GM21515 (cell line): ENCODE results near the gene NHS.

Experiments used
- ATAC-seq: cut with Tn5 transposase; IDR thresholded peaks from one replicate; pipeline ENCODE4 v1.9.1; 2021; ENCODE audit not compliant: unreplicated experiment

The NHS gene

DNA sequence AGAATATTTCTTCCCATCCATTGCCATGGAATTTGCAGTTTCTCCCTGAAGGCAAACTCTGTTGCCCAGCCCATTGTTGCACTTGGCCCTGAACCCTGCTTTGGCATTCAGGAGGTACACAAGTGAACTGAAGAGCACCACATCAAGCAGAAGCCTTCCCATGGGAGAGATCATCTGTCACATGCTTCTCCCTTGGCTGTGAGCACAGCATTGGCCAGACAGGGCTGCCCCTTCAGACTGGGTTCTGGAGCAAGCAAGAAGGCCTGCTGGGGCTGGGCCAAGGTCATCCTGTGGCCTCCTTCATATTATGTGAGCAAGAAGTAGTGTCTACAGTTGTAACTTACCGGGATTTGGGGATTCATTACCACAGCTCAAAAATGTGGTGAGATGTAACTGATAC, 385.0 kb downstream of the NHS start:
- no peak for ATAC-seq

DNA sequence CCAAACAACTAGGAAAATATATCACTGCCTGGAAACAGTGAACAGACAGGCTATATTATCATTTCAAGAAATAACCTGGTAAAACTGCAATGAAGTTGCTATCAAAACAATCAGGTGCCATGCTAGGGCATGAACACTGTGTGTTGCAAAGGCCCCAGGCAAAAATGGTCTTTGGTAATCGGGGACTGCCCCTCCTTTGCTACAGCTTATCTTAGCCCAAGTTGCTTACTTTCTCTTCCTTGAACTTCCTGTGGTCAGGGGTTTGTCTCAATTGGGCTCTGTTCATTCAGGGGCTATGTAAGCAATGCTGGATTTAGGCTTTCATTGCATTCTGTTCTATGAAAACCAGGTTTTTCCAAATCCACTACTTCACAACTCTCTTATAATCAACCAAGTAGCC, 392.7 kb downstream of the NHS start:
- no peak for ATAC-seq

DNA sequence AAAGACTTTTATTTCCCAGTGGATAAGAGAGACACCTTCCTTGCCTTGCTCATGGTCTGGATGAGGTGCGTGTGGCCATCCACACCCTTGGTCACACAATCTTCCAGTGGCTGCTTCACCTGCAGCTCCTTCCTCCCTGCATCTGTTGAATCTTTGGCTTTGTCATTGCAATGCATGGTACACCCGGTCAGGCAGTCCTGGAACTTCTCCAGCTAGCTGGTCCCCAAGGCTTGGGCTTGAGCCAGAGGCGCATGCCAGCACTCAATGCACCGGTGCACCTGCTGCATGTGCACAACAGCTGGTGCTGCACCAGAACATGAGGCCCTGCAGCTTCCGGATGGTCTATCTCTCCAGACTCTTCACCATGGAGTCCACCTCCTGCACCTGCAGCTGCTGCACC, 394.0 kb downstream of the NHS start:
- no peak for ATAC-seq

DNA sequence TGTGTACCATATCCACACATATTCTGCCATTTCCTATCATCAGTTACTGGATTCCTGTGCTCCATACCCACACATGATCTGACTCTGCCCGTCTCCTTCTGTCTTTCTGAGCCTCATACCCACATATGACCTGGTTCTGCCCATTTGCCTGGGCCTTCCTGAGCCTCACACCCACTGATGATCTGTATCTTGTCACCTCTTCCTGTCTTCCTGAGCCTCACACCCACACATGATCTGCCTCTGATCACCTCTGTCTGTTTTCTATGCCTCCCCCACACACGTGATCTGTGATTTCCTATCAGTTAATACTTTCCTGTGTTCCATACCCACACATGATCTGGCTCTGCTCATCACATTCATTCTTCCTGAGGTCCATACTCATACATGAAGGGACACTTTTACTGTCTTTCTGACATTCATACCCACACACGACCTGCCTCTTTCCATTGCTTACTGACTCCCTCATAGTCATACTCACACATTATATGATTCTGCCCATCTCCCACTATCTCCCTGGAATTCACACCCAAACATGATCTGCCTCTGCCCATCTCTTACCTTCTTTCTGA, 394.8 kb downstream of the NHS start:
- no peak for ATAC-seq

DNA sequence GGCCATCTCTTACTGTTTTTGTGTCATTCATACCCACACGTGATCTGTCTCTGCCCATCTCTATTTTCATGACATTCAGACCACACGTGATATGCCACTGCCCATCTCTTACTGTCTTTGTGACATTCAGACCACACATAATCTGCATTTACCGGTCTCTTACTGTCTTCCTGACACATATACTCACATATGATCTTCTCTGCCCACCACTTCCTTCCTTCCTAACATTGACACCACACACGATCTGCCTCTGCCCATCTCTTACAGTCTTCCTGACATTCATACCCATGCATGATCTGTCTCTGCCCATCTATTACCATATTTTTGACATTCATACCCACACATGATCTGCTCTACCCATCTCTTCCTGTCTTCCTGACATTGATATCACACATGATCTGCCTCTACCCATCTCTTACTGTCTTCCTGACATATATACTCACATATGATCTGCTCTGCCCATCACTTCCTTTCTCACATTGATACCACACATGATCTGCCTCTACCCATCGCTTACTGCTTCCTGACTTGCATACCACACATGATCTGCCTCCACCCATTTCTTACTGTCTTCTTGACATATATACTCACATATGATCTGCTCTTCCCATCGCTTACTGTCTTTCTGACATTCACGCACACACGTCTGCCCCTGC, 398.3 kb downstream of the NHS start:
- no peak for ATAC-seq

DNA sequence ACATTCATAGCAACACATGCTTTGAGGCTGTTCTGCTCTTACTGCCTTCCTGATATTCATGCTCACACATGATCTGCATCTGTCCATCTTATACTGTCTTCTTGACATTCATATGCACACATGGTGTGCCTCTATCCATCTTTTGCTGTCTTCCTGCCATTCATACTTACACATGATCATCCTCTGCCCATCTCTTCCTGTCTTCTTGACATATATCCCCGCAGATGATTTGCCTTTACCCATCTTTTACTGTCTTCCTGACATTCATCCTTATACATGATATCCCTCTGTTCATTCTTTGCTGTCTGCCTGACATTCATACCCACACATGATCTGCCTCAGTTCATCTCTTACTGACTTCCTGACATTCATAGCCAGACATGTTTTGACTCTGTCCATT, 399.1 kb downstream of the NHS start:
- no peak for ATAC-seq

DNA sequence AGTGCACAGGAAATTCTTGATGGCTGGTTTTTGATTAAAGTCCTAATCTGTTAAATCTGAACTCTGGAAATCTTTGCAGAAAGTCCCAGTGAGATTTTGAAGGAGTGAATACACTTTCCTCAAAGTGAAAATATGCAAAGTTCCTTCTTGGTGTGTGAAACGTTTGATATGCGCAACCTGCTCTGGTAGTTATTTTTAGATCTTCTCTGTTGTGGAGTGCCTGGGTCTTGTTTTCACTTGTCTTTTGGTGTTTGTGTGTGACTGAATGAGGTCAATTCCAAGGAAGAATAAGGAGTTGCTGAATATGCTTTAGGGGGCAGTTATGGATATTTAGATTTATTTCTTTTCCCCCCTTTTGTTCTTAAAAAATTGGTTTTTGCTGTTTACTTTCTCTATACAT, 404.0 kb downstream of the NHS start:
- no peak for ATAC-seq

DNA sequence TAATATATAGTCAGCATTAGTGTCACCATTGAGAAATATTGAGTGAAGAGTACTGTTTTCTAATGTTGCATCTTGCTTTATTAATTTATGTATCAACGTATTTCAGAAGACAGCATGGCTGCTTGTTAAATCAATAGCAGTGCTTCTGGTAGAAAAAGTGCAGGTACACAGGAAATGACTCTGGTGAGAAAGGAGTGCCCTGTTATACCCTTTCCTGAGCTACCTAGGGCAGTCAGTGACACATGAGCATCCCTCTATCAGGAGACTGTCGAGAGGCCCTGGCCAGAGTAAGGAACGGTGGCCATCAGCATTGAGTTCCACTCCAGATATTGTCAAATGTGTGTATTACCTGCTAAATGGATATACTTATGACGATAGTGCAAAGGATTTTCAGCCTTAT, 404.4 kb downstream of the NHS start:
- ATAC-seq: no peak
